HG02973 (cell line): ENCODE measurements around the gene CTNNA3.
"Not testable (repeated sequence)": the region's sequence is repeated elsewhere in the genome, so short reads cannot be mapped to it uniquely, and the experiment has no call there.

Source experiments
- ATAC-seq: cut with Tn5 transposase; IDR thresholded peaks from one replicate; pipeline ENCODE4 v1.9.1; 2021; ENCODE audit warnings: moderate library complexity; ENCODE audit not compliant: unreplicated experiment

The CTNNA3 gene

DNA sequence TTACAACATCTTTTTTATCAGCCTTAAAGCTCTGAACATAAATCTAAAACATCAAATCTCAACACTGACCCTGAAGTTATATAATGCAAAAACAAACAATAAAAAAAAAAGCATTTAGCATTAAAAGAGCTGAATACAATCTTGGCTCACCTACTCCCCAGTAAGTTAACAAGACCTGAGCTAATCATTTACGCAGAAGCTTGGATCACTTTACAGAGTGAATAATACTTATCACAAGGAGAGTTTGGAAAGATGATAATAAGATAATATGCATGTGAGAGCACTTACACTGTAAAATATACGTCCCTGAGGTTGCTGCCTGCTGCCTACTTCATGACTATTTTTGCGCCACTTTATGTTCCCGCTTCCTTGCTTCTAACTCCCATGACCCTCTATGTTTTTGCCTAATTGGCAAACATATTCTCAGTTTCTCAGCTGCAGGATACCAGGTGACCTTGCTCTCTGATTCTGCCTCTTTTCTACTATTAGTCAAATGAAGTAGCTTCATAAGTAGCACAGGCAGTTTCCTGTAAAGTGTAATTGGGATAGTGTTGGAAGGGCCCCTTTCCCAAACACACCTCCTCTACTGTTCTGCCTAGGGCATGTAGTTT is 436.6 kb downstream of the CTNNA3 start:
- no peak for ATAC-seq

DNA sequence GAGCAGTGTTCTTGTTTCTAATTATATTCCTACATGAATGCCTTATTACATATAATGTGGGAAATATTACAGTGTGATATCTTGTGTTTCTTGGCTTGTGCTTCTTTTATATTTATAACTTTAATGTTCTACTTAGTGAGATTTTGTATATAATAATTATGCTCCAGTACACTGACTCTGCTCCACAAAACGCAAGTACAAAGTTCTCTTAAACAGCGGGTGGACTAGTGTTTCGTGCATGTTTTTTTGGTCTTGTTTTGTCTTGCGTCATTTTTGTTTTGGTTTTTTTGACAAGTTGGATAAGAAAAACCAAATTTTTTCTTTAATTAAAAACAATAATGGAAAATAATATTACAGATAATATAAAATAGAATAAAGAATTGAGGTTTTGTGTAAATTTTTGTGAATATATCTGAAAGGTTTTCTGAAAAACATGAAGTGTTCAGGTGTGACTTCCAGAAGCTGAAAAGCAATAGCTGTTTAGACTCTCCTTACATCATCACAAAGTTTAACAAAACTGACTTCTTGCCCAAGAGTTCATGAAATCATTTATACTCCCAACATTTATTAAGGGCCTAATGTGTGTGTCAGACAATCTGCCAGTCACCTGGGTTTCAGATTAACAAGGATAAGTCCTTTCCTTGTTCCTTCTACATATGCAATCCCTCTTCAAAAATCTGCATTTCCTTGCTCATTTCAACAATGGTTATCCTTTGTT is 438.4 kb downstream of the CTNNA3 start:
- no peak for ATAC-seq

DNA sequence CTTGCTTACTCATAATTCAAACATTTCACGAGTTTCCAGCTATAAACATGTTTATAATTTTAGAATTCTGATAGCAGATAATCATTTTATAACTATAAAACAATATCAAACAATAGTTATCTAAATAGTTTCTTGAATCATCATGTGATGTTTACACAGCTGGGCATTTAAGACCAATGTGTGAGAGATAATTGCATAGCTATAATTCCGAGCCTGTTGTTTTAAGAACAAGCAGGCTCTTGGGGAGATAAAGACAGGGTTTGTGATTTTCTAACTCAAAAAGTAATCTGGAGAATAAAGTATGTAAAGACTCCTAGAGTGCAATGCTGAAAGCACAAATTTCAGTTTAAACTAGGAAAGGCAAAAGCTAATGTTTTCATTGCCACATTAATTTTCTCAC is 439.0 kb downstream of the CTNNA3 start:
- no peak for ATAC-seq

DNA sequence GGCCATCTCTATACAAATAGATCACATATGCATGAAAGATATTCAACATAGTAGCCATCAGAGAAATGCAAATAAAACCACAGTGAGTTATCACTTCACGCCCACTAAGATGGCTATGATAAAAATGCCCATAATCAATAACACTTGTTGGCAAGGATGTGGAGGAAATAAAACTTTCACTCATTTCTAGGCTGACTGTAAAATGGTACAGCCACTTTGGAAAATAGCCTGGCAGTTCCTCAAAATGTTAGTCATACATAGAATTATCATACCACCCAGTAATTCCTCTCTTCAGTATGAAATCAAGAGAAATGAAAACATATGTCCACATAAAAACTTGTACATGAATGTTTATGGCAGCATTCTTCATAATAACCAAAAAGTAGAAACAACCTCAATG is 445.3 kb downstream of the CTNNA3 start:
- no peak for ATAC-seq

DNA sequence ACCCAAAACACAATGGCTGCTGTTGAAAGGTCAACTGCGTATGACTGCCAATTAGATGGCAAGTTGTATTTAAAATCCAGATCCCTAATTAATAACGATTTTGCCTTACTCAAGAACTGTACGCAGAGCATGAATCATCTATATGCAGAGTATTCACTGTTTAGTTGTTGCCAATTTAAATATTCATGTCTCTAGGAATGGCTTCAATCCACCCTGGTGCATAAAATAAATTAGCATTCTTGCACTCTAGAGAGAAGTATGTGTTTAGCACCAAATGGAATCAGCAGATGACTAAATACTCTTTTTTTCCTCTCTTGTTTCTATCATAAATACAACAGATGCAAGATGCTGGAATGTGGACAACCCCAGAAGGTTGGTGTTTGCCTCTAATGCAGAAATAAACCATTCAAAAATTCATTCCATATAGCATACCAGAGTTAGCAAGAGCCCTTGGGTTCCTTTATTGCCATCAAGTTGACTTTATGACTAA is 449.9 kb downstream of the CTNNA3 start:
- no peak for ATAC-seq

DNA sequence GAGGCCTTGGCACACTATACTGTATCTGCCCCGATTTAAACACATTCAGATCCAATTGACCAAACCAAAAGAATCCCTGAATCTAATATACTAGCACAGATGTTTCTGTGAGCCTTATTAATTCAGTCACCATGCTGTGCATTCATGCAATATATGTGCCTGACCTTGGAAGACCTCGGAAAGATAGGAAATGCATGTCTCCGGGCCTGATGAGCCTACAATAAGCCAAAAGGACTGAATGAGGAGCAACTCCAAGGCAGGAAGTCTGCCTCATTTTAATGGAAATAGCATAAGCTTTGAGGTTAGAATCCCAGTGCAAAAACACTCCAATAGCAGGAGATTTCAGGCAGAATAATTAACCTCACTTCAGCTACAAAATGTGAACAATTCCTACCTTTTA is 453.5 kb downstream of the CTNNA3 start:
- ATAC-seq = no peak

DNA sequence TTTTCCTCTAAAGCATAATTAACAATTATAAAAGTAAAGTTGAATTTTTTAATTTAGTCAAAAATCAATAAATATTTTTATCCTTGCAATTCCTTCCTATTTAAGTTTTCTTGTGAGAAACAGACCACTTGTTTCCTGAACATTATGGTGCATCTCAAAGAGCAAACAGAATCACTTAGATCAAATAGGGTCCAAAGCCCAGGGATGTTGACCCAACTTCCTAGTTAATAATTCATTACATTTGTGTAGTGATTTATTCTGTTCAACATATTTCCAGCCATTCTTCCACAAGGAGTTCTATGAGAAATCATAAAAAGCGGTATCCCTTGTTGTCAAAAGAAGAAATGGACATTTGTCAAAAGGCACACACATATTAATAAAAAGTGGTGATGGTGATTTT is 454.5 kb downstream of the CTNNA3 start:
- ATAC-seq = no peak

DNA sequence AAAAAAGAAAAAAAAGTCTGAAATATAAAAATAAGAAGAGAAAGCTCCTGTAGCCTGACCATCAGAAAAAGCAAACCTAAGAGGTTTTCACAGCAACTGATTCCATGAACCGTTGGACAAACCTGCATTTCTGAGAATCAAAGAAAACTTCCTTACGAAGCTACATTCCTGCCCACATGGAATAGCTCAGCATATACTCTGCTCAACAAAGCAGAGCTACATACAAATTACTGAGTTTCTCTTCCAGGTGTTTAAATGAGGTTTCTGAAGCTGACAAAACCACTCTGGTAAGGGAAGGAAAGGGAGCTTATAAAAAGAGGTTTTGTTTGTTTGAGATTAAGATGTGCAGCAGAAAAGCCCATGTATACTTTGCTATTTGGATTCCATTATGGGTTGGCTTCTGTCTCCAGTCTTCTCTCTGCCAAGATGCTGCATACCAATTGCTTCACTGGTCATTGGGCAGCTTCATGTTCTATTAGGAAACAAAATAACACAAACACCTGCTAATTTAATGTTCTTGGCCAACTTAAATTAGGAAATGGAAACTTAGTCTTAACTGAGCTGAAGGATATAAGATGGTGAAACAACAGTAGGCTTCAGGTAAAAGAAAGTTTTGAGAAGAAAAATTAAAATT is 456.0 kb downstream of the CTNNA3 start:
- no peak for ATAC-seq

DNA sequence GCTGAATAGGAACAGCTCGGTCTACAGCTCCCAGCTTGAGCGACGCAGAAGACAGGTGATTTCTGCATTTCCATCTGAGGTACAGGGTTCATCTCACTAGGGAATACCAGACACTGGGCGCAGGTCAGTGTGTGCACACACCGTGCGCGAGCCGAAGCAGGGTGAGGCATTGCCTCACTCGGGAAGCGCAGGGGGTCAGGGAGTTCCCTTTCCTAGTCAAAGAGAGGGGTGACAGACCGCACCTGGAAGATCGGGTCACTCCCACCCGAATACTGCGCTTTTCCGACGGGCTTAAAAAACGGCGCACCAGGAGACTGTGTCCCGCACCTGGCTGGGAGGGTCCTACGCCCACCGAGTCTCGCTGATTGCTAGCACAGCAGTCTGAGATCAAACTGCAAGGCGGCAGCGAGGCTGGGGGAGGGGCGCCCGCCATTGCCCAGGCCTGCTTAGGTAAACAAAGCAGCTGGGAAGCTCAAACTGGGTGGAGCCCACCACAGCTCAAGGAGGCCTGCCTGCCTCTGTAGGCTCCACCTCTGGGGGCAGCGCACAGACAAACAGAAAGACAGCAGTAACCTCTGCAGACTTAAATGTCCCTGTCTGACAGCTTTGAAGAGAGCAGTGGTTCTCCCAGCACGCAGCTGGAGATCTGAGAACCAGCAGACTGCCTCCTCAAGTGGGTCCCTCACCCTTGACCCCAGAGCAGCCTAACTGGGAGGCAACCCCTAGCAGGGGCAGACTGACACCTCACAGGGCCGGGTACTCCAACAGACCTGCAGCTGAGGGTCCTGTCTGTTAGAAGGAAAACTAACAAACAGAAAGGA is 465.1 kb downstream of the CTNNA3 start:
- not testable (repeated sequence) for ATAC-seq

DNA sequence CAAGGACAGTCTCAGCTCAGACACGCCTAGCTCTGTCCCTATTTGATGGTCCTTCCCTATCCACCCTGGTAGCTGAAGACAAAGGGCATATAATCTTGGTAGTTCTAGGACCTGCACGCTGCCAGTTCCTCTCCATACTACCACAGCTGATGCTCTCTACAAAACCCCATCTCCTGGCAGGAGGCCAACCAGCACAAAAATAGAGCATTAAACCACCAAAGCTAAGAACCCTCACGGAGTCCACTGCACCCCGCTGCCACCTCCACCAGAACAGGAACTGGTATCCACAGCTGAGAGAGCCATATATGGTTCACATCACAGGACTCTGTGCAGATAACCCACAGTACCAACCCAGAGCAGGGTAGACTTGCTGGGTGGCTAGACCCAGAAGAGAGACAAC is 470.8 kb downstream of the CTNNA3 start:
- no peak for ATAC-seq

DNA sequence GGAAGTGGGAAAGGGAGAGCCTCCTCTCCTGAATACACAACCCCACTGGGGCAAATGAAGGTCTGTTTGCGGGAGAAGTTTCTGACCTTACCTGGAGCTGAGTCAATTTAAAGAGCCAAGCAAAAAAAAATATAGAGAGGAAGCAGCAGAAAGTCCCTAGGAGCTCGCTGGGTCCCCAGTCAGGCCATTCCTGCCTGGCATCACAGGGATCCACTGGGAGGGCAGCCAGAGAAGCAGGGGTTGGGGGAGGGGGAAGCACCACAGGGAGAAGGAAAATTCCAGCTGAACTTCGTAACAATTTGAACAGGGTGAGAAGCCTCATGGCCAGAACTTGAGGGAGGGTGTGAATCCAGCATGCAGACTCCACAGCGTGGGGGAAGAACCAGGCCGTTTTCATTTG is 471.4 kb downstream of the CTNNA3 start:
- ATAC-seq = no peak

DNA sequence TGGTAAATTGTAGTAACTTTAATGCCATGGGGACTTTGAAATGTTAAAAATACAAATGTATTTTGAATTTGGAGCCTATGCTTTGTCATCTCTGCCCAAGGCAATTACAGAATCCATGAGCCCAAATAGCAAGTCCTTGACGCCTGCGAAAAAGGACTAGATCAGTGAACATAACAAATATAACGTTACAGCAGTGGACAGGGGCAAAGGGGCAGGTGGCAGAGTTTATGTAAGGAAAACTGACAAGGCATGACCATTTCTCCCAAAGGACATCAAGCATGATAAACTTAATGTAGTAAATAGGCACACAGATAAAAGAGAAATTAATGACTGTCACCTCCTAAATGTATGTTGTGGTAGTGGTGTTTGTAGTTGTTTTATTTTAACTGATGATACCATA is 473.1 kb downstream of the CTNNA3 start:
- no peak for ATAC-seq

DNA sequence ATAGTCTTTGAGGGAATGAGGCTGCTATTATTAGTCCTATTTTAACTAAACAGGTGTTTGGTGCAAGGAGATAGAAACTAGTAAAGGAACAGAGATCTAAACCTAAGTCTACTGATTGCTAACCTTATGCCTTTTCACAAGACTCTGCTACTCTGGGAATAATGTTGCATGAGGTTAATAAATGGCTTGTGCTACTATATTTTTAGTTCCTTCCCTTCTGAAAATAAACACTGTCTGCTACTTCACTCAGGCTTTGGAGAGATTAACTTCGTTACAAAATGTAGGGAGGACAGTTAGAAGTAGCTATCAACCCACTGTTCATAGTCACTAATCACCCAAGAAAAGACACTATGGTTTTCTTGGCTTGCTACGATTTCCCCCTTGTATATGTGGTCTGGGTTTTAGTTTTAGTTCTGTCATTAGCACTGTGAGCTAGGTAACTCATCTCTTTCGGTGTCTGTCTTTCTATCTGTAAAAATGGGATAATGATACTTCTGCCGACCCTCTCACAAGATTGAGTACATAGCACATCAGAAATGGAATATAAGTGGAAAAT is 474.0 kb downstream of the CTNNA3 start:
- no peak for ATAC-seq

DNA sequence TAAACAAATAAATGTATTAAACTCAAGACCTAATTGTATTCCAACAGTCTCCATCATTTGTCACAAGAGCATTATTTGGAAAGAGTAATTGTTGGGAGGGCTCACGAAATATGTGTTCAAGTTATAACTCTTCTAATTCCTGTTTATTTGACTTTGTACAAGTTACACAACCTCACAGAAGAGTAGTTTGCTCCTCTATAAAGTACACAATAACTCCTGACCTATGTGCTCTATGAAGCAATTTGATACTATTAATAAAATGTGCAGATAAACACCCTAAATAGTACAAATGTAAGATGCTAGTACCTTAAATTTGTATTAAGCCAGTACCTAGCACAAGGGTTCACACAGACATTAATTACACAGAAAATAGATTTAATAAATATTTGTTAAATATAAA is 484.3 kb downstream of the CTNNA3 start:
- no peak for ATAC-seq

DNA sequence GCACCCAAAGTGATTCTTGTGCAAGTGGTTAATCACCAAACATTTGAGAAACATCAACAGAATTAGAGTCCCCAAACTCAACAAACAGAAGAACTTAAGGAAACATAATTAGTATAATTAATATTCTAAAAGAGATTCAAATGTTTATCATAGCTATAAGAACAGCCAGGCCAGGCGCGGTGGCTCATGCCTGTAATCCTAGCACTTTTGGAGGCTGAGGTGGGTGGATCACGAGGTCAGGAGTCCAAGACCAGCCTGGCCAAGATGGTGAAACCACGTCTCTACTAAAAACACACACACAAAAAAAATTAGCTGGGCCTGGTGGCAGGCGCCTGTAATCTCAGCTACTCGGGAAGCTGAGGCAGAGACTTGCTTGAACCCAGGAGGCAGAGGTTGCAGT is 488.1 kb downstream of the CTNNA3 start:
- ATAC-seq = not testable (repeated sequence)

DNA sequence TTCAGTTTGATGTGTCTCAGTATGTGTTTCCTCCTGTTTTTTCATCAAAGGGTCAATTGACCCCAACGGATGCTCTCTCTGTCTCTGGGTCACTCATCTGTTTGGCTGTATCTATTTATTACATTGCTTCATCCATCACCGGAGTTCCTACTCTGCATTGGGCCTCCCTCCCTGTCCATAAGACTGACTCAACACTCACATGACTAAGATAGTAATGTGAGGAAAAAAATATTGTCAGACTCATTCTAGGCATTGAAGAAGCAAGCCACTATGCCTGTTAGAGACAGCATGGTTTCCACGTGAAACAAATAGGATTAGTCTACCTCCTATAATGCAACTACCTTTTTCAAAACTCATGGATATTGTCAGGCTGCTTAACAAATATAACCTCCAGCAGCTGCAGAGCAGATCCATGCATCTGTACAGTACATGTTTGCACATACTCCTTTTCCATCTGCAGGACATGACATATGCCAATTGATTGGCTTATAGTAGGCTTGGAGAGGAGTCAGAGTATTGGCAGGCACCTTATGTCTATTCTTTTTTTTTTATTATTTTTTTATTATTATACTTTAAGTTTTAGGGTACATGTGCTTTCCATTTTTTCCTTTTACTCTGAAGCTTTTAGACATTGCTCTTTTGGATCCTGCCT is 495.0 kb downstream of the CTNNA3 start:
- ATAC-seq = no peak

DNA sequence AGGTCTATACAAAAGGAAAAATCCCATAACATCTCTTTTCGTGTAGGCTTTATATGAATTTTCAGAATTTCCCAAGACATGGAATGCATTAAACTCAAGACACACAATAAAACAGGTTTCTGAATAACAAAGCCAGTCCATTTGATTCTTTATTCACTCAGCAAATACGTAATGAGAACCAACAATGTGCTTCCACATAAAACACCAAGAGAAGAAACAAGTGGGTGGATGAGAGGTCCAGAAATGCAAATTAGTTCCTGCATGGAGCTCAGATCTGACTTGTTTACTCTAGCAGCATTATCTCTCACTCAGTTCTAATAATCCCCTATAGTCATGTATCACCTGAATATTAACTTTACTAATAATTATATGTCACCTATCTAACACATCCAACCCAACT is 520.6 kb downstream of the CTNNA3 start:
- no peak for ATAC-seq

DNA sequence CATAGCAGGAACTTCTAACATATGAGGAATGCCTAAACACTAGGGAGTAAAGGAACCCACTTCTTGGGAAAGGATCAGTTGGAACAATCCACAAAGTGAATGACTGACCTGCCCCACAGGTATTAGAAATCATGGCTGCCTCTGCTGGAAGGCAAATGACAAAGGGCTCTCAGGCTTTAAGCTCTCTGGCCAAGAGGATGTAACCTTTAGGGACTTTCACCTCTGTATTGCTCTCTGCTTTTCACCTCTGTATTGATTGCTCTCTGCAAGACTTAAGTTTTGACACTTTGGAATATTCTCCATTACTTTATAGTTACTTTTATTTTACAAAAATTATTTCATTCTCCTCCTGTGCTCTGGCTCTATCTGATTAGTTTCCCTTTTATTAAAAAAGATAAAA is 522.2 kb downstream of the CTNNA3 start:
- ATAC-seq = no peak

DNA sequence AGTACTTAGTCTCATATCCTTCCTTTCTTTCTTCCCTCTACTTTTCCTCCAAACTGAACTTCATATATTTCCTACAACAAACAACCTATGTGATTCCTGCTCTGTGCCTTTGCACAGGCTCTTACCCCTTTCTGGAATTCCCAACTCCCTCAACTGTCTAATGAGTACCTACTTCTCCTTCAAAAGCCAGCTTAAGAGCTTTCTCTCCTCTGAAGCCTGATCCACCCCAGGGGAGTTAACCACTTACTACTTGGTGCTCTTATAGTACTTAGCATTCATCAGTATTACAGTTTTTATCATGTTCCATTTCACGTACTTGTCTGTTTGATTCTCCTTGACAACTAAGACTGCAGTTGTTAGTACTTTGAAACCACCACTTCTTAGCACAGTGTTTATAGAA is 524.0 kb downstream of the CTNNA3 start:
- no peak for ATAC-seq

DNA sequence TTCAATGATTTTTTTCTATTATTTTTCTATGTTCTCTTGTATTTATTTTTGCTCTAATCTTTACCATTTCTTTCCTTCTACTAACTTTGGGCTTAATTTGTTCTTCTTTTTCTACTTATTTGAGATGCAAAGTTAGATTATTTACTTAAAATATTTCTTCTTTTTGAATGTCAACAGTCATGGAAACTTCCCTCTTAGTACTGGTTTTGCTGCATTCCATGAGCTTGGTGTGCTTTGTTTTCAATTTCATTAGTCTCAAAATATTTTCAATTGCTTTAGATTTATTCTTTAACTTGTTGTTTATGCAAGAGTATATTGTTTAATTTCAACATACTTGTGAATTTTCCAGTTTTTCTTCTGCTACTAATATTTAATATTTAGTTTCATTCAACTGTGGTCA is 539.8 kb downstream of the CTNNA3 start:
- ATAC-seq = no peak

DNA sequence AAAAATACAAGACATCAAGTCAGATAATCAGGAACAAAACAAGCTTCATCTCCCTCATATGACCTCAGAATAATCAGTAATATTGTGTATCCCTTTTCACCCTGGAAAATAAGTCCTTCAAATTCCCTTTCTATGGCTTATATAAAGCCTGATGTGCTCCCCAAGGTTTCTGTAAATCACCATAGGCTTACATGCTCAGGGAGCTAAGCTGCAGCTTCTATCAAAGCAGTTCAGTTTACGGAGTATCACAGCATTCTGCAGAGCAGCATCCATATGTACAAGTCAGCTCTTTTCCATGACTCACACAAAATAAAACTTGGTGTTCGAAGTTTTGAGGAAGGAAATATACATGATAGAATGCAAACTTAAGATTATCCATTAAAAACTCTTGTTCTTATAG is 544.5 kb downstream of the CTNNA3 start:
- ATAC-seq = no peak
